Osteocyte (in vitro differentiated cells): ENCODE data around the gene ADPRH. TPM values are rescaled to one million over a fixed set of nuclear protein-coding genes. Genes with fewer than 3 reads are reported as not detected.

ENCODE experiments used
- DNase-seq: peaks from one replicate; pipeline ENCODE4 v3.0.0; 2021; ENCODE audit warnings: mixed read lengths; ENCODE audit not compliant: unreplicated experiment; ENCODE audit errors: extremely low spot score
- H3K27ac Mint-ChIP-seq: one replicate; pipeline ENCODE4 v1.8.0; 2021; ENCODE audit warnings: mild to moderate bottlenecking, mixed read lengths; ENCODE audit not compliant: unreplicated experiment
- H3K27me3 Mint-ChIP-seq: one replicate; pipeline ENCODE4 v1.8.0; 2021; ENCODE audit warnings: mixed read lengths; ENCODE audit not compliant: unreplicated experiment
- H3K36me3 Mint-ChIP-seq: one replicate; pipeline ENCODE4 v1.8.0; 2021; ENCODE audit warnings: mixed read lengths; ENCODE audit not compliant: unreplicated experiment
- H3K4me1 Mint-ChIP-seq: one replicate; pipeline ENCODE4 v1.8.0; 2021; ENCODE audit warnings: mixed read lengths; ENCODE audit not compliant: unreplicated experiment
- H3K4me3 Mint-ChIP-seq: one replicate; pipeline ENCODE4 v1.8.0; 2021; ENCODE audit warnings: mild to moderate bottlenecking, moderate library complexity, mixed read lengths; ENCODE audit not compliant: unreplicated experiment
- H3K9me3 Mint-ChIP-seq: one replicate; pipeline ENCODE4 v1.8.0; 2021; ENCODE audit warnings: mixed read lengths; ENCODE audit not compliant: unreplicated experiment
- CTCF ChIP-seq: fragments of 200-600 bp; sonication (generic); IDR thresholded peaks from 2 replicates; pipeline ENCODE4 v1.5.0; 2021; ENCODE audit warnings: antibody characterized with exemption, mild to moderate bottlenecking, moderate library complexity
- total RNA-seq: library from RNA; stranded (reverse); gene quantifications from 2 replicates; pipeline ENCODE4 v1.2.1, GENCODE V29; 2021

Gene ADPRH
- total RNA-seq, 1 donor from 2014 or later: 1.9 TPM

GRCh38 chr3:119616056-119616455 is 36.8 kb downstream of the ADPRH start:
- peaks cover 3% of the 10 kb centered on the region for H3K36me3 Mint-ChIP-seq
- H3K4me1 Mint-ChIP-seq: no peaks in the 10 kb centered on the region
- no peaks in the 10 kb centered on the region for H3K9me3 Mint-ChIP-seq
- peaks cover 10% of the 10 kb centered on the region for H3K27me3 Mint-ChIP-seq
- H3K4me3 Mint-ChIP-seq: no peak overlapping the region
- no peak for TF ChIP-seq CTCF
- DNase-seq: no peak
- H3K27ac Mint-ChIP-seq: no peak overlapping the region

GRCh38 chr3:119619094-119619493 is 39.8 kb downstream of the ADPRH start:
- no peak for DNase-seq
- no peak overlapping the region for H3K27ac Mint-ChIP-seq
- no peaks in the 10 kb centered on the region for H3K9me3 Mint-ChIP-seq
- TF ChIP-seq CTCF: no peak
- H3K27me3 Mint-ChIP-seq: peaks cover 4% of the 10 kb centered on the region
- H3K4me1 Mint-ChIP-seq: no peaks in the 10 kb centered on the region
- H3K36me3 Mint-ChIP-seq: no peaks in the 10 kb centered on the region
- no peak overlapping the region for H3K4me3 Mint-ChIP-seq

GRCh38 chr3:119620899-119621298 is 41.6 kb downstream of the ADPRH start:
- Mint-ChIP-seq H3K27ac (no peak overlapping the region), H3K4me3 (no peak overlapping the region), H3K27me3 (peaks cover 4% of the 10 kb centered on the region), H3K9me3 (no peaks in the 10 kb centered on the region), H3K36me3 (no peaks in the 10 kb centered on the region), H3K4me1 (peaks cover 5% of the 10 kb centered on the region)
- no peak for TF ChIP-seq CTCF
- no peak for DNase-seq

GRCh38 chr3:119624002-119624720 is 44.9 kb downstream of the ADPRH start:
- H3K27me3 Mint-ChIP-seq: peaks cover 2% of the 10 kb centered on the region
- no peak for DNase-seq
- no peaks in the 10 kb centered on the region for H3K36me3 Mint-ChIP-seq
- H3K4me3 Mint-ChIP-seq: no peak overlapping the region
- no peaks in the 10 kb centered on the region for H3K9me3 Mint-ChIP-seq
- TF ChIP-seq CTCF: no peak
- no peak overlapping the region for H3K27ac Mint-ChIP-seq
- H3K4me1 Mint-ChIP-seq: peaks cover 13% of the 10 kb centered on the region

- no peak overlapping the region for H3K27ac Mint-ChIP-seq
Measured at GRCh38 chr3:119625451-119626153, 46.3 kb downstream of the ADPRH start.

More at GRCh38 chr3:119625451-119626153, 46.3 kb downstream of the ADPRH start:
- Mint-ChIP-seq H3K4me1 (peaks cover 18% of the 10 kb centered on the region), H3K27me3 (peaks cover 2% of the 10 kb centered on the region), H3K9me3 (no peaks in the 10 kb centered on the region), H3K4me3 (no peak overlapping the region), H3K36me3 (no peaks in the 10 kb centered on the region)
- no peak for DNase-seq
- no peak for TF ChIP-seq CTCF
